T-helper 1 cell treated with Interleukin-12 subunit alpha and Interleukin-12 subunit beta and Interleukin-4 antibody, amounts not matched to agents 30 ng/mL and 1 ng/mL, for 36 hours (primary cell): ENCODE measurements around the gene VIPR2. TPM values are rescaled to one million over a fixed set of nuclear protein-coding genes. Genes with fewer than 3 reads are reported as not detected.

Source experiments
- intact Hi-C: fragments of 100-400 bp; cut with micrococcal nuclease; formaldehyde crosslinking; loops from one replicate; pipeline ENCODE4 v1.15.1; 2024
- total RNA-seq: library from RNA; stranded (reverse); gene quantifications from 2 replicates; pipeline ENCODE4 v1.2.3, GENCODE V29; 2022

The VIPR2 gene
- total RNA-seq, 1 donor from 2014 or later: 0.56 TPM

- intact Hi-C loops: no loop called here
Observed at GRCh38 chr7:159048656-159049055, 96.0 kb downstream of the VIPR2 start.

DNA sequence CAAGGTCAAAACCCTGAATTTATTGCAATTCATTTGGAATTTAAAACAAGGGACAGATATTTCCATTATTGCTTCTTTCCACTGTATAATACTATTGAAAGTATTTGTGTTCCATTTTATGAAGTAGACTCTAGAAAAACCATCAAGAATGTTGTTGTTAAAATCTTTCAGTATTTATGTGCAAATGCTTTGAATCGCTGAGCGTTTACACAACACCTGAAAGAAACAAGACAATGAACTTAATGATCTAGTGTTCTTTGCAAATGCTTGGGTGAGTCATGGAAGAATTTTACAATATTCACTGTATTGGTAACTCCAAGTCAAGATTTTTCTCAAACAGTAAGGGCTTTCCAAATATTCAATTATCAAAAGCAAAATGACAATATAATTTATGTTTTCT lies 97.1 kb downstream of the VIPR2 start:
- intact Hi-C loops: no loop called here

- intact Hi-C loops: no loop called here
Observed at GRCh38 chr7:159046300-159046699, 98.4 kb downstream of the VIPR2 start.

GRCh38 chr7:159045839-159046238 lies 98.8 kb downstream of the VIPR2 start:
- intact Hi-C loops: no loop called here

GRCh38 chr7:159042581-159043101 lies 102.0 kb downstream of the VIPR2 start:
- intact Hi-C loops: no loop called here

GRCh38 chr7:159042103-159042502 lies 102.6 kb downstream of the VIPR2 start:
- intact Hi-C loops: no loop called here

DNA sequence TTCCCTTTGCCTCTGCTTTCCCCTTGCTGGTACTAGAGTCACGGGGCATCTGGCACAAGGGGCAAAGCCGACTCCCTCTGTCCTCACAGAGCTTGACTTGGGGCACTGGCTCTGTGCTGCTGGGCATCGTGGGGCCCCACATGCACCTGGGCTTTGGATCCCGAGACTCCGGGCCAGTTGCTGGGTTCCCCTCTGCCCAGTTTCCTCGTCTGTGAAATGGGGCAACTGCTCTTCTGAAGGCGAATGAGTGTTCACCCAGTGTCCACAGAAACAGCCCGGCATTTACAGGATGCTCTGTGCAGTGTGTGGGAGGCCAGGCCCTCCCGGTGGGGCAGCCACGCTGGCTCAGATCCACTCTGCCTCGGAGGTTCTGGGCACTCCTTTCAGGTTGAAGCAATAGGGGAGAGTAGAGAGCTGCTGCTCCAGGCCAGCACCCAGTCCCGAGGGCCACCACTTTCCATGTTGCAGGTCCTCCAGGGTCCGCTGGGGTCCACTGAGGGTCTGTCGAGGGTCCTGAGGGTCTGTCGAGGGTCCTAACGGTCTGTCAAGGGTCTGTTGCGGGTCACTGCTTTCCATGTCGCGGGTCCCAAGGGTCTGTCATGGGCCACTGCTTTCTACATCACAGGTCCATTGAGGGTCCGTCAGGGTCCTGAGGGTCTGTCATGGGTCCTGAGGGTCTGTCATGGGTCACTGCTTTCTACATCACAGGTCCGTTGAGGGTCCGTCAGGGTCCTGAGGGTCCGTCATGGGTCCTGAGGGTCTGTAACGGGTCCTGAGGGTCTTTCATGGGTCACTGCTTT lies 103.6 kb downstream of the VIPR2 start:
- intact Hi-C loops: no loop called here

DNA sequence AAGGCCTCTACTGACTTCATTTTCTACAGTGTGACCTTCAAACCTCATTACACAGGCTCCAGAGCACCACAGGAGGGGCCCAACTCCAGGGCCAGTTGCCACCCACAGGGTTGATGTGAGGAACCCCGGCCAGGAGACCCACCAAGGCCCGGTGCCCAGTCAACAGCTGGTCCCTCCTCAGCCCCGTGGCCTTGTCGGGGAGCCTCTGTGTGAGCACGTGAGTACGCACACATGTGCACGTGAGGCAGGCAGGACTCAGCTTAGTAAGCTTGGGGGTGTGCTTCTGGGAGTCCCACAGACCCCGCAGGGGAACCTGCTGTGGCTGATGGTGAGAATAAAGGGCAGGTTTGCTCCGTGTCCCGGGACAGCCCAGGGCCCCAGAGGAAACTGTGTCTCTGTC lies 104.5 kb downstream of the VIPR2 start:
- intact Hi-C loops: no loop called here

DNA sequence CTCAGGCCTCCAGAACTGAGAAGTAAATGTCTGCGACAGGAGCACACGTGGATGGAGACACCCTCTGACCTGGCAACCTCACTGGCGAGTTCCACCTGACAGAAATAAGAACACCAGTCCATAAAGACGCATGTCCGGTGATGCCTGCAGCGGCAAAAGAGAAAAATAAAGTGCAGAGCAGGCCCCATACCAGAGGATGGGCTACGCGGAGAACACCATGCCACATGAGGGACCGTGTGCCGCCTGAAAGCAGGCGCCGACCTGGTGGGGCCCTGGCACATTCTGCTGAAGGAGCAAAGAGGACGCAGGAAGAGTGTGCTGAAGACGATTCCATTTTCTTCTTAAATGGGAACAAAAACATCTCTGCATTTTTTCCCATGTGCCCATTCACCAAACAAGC lies 105.0 kb downstream of the VIPR2 start:
- intact Hi-C loops: no loop called here

DNA sequence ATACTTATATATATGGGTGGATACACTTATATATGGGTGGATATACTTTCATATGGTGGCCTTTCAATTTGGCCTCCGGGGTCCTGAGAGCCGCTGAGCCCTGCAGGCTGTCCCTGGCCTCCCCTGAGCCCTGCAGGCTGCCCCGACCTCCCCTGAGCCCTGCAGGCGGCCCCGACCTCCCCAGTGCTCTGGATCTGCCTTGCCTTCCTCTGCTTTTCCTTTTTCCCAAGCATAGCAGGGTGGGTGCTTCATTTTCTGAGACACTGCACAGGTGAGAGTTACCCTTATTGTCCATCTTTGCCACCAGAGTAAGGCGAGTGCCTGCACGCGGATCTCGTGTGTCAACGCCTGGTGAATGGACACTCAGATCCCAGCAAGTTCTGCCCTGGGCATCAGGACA lies 106.6 kb downstream of the VIPR2 start:
- intact Hi-C loops: no loop called here

- intact Hi-C loops: no loop called here
Observed at GRCh38 chr7:159036916-159037605, 107.6 kb downstream of the VIPR2 start.

DNA sequence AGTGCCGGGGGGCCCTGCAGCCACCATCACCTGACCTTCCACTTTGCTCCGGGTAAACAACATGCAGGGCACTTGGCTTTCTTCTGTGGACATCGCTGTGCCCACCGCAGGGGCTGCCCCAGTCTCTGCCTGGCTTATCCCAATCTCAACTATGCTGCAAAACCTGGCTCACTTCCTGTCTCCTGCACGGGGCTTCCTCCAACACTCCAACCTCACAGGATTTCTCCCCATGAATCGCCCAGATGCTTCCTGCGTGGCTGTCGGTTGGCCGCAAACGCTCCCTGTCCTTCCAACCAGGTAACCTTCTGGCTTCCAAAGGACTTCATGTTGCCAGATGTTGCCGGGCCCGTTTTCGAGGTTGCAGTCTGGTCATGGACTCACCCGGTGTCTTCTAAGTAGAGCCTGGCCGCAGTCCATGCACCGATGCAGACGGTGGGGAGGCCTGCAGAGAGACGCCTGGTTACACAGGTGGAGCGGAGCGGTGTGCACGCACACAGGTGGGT lies 109.0 kb downstream of the VIPR2 start:
- intact Hi-C loops: no loop called here

- intact Hi-C loops: no loop called here
Observed at GRCh38 chr7:159034988-159035387, 109.7 kb downstream of the VIPR2 start.

- intact Hi-C loops: no loop called here
Observed at GRCh38 chr7:159034394-159034793, 110.3 kb downstream of the VIPR2 start.

DNA sequence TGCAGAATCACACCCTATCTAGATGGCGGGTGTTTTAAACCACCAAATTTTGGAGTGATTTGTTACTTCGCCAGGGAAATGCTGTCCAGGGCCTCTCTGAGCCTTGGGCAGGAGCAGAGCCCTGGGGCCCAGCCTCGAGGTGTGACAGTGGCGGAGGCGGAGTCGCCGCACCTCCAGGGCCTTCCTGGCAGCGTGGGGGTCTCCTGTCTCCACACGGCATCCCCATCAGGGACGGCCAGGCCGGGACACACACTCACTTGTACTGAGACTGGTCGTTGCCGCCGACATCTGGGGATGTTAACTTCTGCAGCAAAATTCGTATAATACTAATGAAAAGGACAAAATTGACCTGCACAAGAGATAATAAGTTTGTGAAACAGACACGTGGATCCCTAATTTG lies 110.7 kb downstream of the VIPR2 start:
- intact Hi-C loops: no loop called here

DNA sequence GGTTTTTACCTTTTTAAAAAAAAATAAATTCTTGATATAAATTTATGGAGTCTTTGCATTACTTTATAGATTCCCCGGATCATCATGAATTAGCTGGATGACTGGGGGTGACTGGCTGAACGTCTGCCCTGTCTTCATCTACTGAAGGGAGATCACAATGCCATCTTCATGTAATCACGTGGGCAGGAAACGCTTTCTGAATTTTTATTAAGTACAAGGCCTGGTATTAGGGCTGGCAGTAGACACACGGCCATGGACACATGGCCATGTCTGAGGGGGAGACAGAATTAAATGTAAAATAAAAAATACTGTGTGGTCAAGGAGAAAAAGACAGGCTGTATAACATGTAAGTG lies 111.2 kb downstream of the VIPR2 start:
- intact Hi-C loops: no loop called here

- intact Hi-C loops: no loop called here
Observed at GRCh38 chr7:159032753-159033472, 111.8 kb downstream of the VIPR2 start.

DNA sequence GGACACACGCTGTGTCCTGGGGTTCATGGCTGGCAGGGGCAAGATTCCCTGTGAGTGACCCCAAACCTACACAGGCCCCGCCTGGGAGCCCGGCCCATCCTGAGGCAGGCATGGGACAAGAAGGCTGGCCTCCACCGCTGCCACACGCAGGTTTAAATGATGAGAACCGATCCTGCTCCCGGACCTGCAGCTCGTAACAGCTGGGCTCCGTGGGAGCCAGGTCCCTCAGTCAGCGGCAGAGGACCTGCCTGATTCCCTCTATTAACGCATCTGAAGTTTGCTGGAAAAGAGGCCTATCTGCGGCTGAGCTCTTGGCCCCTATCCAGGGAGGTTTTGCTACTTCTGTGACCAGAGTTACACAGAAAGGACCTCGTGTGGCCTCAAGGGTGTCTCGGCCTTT lies 112.3 kb downstream of the VIPR2 start:
- intact Hi-C loops: no loop called here

- intact Hi-C loops: no loop called here
Observed at GRCh38 chr7:159031750-159032149, 112.9 kb downstream of the VIPR2 start.

- intact Hi-C loops: no loop called here
Observed at GRCh38 chr7:159031135-159031701, 113.4 kb downstream of the VIPR2 start.

GRCh38 chr7:159030490-159031134 lies 114.1 kb downstream of the VIPR2 start:
- intact Hi-C loops: no loop called here
